ENCODE results near the gene FAM149B1.

The FAM149B1 gene

GRCh38 chr10:73225518-73225917 lies 57.6 kb downstream of the FAM149B1 start:
- peaks cover 20% of the 10 kb centered on the region for H3K36me3 ChIP-seq (ENCODE audit: insufficient read depth, low read length)
- no peak overlapping the region for H3K4me3 ChIP-seq (ENCODE audit: low read length)
- H3K27me3 ChIP-seq (ENCODE audit: insufficient read depth, low read length): no peaks in the 10 kb centered on the region
- no peaks in the 10 kb centered on the region for H3K9me3 ChIP-seq (ENCODE audit: low read length)
- H2AFZ ChIP-seq (ENCODE audit: low read depth, low read length): no peak overlapping the region
- H3K4me1 ChIP-seq (ENCODE audit: insufficient read depth, low read length): no peaks in the 10 kb centered on the region

GRCh38 chr10:73226663-73227062 lies 58.7 kb downstream of the FAM149B1 start:
- no peaks in the 10 kb centered on the region for H3K27me3 ChIP-seq (ENCODE audit: insufficient read depth, low read length)
- no peak overlapping the region for H3K4me3 ChIP-seq (ENCODE audit: low read length)
- H3K4me1 ChIP-seq (ENCODE audit: insufficient read depth, low read length): no peaks in the 10 kb centered on the region
- H3K9me3 ChIP-seq (ENCODE audit: low read length): no peaks in the 10 kb centered on the region
- no peak overlapping the region for H2AFZ ChIP-seq (ENCODE audit: low read depth, low read length)
- peaks cover 24% of the 10 kb centered on the region for H3K36me3 ChIP-seq (ENCODE audit: insufficient read depth, low read length)

GRCh38 chr10:73228247-73228646 lies 60.3 kb downstream of the FAM149B1 start:
- H3K4me1 ChIP-seq (ENCODE audit: insufficient read depth, low read length): no peaks in the 10 kb centered on the region
- no peak overlapping the region for H3K4me3 ChIP-seq (ENCODE audit: low read length)
- peaks cover 31% of the 10 kb centered on the region for H3K36me3 ChIP-seq (ENCODE audit: insufficient read depth, low read length)
- H3K9me3 ChIP-seq (ENCODE audit: low read length): no peaks in the 10 kb centered on the region
- H2AFZ ChIP-seq (ENCODE audit: low read depth, low read length): no peak overlapping the region
- no peaks in the 10 kb centered on the region for H3K27me3 ChIP-seq (ENCODE audit: insufficient read depth, low read length)

GRCh38 chr10:73229567-73229966 lies 61.6 kb downstream of the FAM149B1 start:
- H3K4me1 ChIP-seq (ENCODE audit: insufficient read depth, low read length): no peaks in the 10 kb centered on the region
- no peak overlapping the region for H3K4me3 ChIP-seq (ENCODE audit: low read length)
- no peaks in the 10 kb centered on the region for H3K27me3 ChIP-seq (ENCODE audit: insufficient read depth, low read length)
- H3K9me3 ChIP-seq (ENCODE audit: low read length): no peaks in the 10 kb centered on the region
- peaks cover 39% of the 10 kb centered on the region for H3K36me3 ChIP-seq (ENCODE audit: insufficient read depth, low read length)
- H2AFZ ChIP-seq (ENCODE audit: low read depth, low read length): no peak overlapping the region

- Histone ChIP-seq H3K36me3 (ENCODE audit: insufficient read depth, low read length) (peaks cover 56% of the 10 kb centered on the region), H3K4me1 (ENCODE audit: insufficient read depth, low read length) (no peaks in the 10 kb centered on the region), H3K27me3 (ENCODE audit: insufficient read depth, low read length) (no peaks in the 10 kb centered on the region), H3K4me3 (ENCODE audit: low read length) (no peak overlapping the region), H2AFZ (ENCODE audit: low read depth, low read length) (no peak overlapping the region), H3K9me3 (ENCODE audit: low read length) (no peaks in the 10 kb centered on the region)
These were observed 65.0 kb downstream of the FAM149B1 start for GRCh38 chr10:73232887-73233286.

GRCh38 chr10:73233883-73234282 lies 66.0 kb downstream of the FAM149B1 start:
- Histone ChIP-seq H2AFZ (ENCODE audit: low read depth, low read length) (no peak overlapping the region), H3K9me3 (ENCODE audit: low read length) (no peaks in the 10 kb centered on the region), H3K4me1 (ENCODE audit: insufficient read depth, low read length) (no peaks in the 10 kb centered on the region), H3K36me3 (ENCODE audit: insufficient read depth, low read length) (peaks cover 64% of the 10 kb centered on the region), H3K4me3 (ENCODE audit: low read length) (no peak overlapping the region), H3K27me3 (ENCODE audit: insufficient read depth, low read length) (no peaks in the 10 kb centered on the region)

GRCh38 chr10:73234695-73235094 lies 66.8 kb downstream of the FAM149B1 start:
- Histone ChIP-seq H3K36me3 (ENCODE audit: insufficient read depth, low read length) (peaks cover 72% of the 10 kb centered on the region), H3K4me3 (ENCODE audit: low read length) (no peak overlapping the region), H3K4me1 (ENCODE audit: insufficient read depth, low read length) (no peaks in the 10 kb centered on the region), H3K9me3 (ENCODE audit: low read length) (no peaks in the 10 kb centered on the region), H3K27me3 (ENCODE audit: insufficient read depth, low read length) (no peaks in the 10 kb centered on the region), H2AFZ (ENCODE audit: low read depth, low read length) (no peak overlapping the region)

GRCh38 chr10:73238990-73239566 lies 71.2 kb downstream of the FAM149B1 start:
- Histone ChIP-seq H3K4me1 (ENCODE audit: insufficient read depth, low read length) (no peaks in the 10 kb centered on the region), H3K4me3 (ENCODE audit: low read length) (no peak overlapping the region), H2AFZ (ENCODE audit: low read depth, low read length) (no peak overlapping the region), H3K9me3 (ENCODE audit: low read length) (no peaks in the 10 kb centered on the region), H3K36me3 (ENCODE audit: insufficient read depth, low read length) (peaks cover 82% of the 10 kb centered on the region), H3K27me3 (ENCODE audit: insufficient read depth, low read length) (no peaks in the 10 kb centered on the region)

GRCh38 chr10:73239908-73240307 lies 72.0 kb downstream of the FAM149B1 start:
- no peaks in the 10 kb centered on the region for H3K27me3 ChIP-seq (ENCODE audit: insufficient read depth, low read length)
- H2AFZ ChIP-seq (ENCODE audit: low read depth, low read length): no peak overlapping the region
- H3K4me3 ChIP-seq (ENCODE audit: low read length): no peak overlapping the region
- peaks cover 82% of the 10 kb centered on the region for H3K36me3 ChIP-seq (ENCODE audit: insufficient read depth, low read length)
- H3K9me3 ChIP-seq (ENCODE audit: low read length): no peaks in the 10 kb centered on the region
- H3K4me1 ChIP-seq (ENCODE audit: insufficient read depth, low read length): peaks cover 8% of the 10 kb centered on the region

- no peak overlapping the region for H2AFZ ChIP-seq (ENCODE audit: low read depth, low read length)
- H3K4me3 ChIP-seq (ENCODE audit: low read length): peak overlapping the region; percentile 99
- peaks cover 26% of the 10 kb centered on the region for H3K4me1 ChIP-seq (ENCODE audit: insufficient read depth, low read length)
- peaks cover 60% of the 10 kb centered on the region for H3K36me3 ChIP-seq (ENCODE audit: insufficient read depth, low read length)
- no peaks in the 10 kb centered on the region for H3K9me3 ChIP-seq (ENCODE audit: low read length)
- H3K27me3 ChIP-seq (ENCODE audit: insufficient read depth, low read length): no peaks in the 10 kb centered on the region
These were observed 77.1 kb downstream of the FAM149B1 start for GRCh38 chr10:73244866-73245477.

GRCh38 chr10:73246322-73246645 lies 78.4 kb downstream of the FAM149B1 start:
- no peaks in the 10 kb centered on the region for H3K9me3 ChIP-seq (ENCODE audit: low read length)
- H3K27me3 ChIP-seq (ENCODE audit: insufficient read depth, low read length): no peaks in the 10 kb centered on the region
- peaks cover 31% of the 10 kb centered on the region for H3K4me1 ChIP-seq (ENCODE audit: insufficient read depth, low read length)
- H2AFZ ChIP-seq (ENCODE audit: low read depth, low read length): peak overlapping the region; percentile 43
- H3K4me3 ChIP-seq (ENCODE audit: low read length): peak overlapping the region; percentile 99
- peaks cover 57% of the 10 kb centered on the region for H3K36me3 ChIP-seq (ENCODE audit: insufficient read depth, low read length)

- peaks cover 51% of the 10 kb centered on the region for H3K36me3 ChIP-seq (ENCODE audit: insufficient read depth, low read length)
- no peaks in the 10 kb centered on the region for H3K9me3 ChIP-seq (ENCODE audit: low read length)
- H3K4me1 ChIP-seq (ENCODE audit: insufficient read depth, low read length): peaks cover 37% of the 10 kb centered on the region
- H2AFZ ChIP-seq (ENCODE audit: low read depth, low read length): peak within 1 kb of the TSS; percentile 43
- no peaks in the 10 kb centered on the region for H3K27me3 ChIP-seq (ENCODE audit: insufficient read depth, low read length)
- H3K4me3 ChIP-seq (ENCODE audit: low read length): peak within 1 kb of the TSS; percentile 99
These were observed 79.0 kb downstream of the FAM149B1 start, which contains the start of gene DNAJC9 for GRCh38 chr10:73246646-73247508. Gene DNAJC9, minus strand, starts transcription at chr10:73247255. Its CDS starts 66 bp downstream, at chr10:73247189.

GRCh38 chr10:73247509-73248258 lies 79.8 kb downstream of the FAM149B1 start:
- H2AFZ ChIP-seq (ENCODE audit: low read depth, low read length): peak overlapping the region; percentile 43
- H3K36me3 ChIP-seq (ENCODE audit: insufficient read depth, low read length): peaks cover 44% of the 10 kb centered on the region
- no peaks in the 10 kb centered on the region for H3K9me3 ChIP-seq (ENCODE audit: low read length)
- H3K27me3 ChIP-seq (ENCODE audit: insufficient read depth, low read length): no peaks in the 10 kb centered on the region
- H3K4me3 ChIP-seq (ENCODE audit: low read length): peak overlapping the region; percentile 99
- H3K4me1 ChIP-seq (ENCODE audit: insufficient read depth, low read length): peaks cover 38% of the 10 kb centered on the region

All from neuron (in vitro differentiated cells).